ENCODE results near the gene ZDHHC17. TPM values are rescaled to one million over a fixed set of nuclear protein-coding genes. Genes with fewer than 3 reads are reported as not detected.

ZDHHC17 gene
- polyA plus RNA-seq, 1 of the 3 experiments (the other 2 are of a cell fraction): 28.6 TPM

- TF ChIP-seq, protein P1, sequence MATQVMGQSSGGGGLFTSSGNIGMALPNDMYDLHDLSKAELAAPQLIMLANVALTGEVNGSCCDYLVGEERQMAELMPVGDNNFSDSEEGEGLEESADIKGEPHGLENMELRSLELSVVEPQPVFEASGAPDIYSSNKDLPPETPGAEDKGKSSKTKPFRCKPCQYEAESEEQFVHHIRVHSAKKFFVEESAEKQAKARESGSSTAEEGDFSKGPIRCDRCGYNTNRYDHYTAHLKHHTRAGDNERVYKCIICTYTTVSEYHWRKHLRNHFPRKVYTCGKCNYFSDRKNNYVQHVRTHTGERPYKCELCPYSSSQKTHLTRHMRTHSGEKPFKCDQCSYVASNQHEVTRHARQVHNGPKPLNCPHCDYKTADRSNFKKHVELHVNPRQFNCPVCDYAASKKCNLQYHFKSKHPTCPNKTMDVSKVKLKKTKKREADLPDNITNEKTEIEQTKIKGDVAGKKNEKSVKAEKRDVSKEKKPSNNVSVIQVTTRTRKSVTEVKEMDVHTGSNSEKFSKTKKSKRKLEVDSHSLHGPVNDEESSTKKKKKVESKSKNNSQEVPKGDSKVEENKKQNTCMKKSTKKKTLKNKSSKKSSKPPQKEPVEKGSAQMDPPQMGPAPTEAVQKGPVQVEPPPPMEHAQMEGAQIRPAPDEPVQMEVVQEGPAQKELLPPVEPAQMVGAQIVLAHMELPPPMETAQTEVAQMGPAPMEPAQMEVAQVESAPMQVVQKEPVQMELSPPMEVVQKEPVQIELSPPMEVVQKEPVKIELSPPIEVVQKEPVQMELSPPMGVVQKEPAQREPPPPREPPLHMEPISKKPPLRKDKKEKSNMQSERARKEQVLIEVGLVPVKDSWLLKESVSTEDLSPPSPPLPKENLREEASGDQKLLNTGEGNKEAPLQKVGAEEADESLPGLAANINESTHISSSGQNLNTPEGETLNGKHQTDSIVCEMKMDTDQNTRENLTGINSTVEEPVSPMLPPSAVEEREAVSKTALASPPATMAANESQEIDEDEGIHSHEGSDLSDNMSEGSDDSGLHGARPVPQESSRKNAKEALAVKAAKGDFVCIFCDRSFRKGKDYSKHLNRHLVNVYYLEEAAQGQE (IDR thresholded peaks at IDR 0.05; ENCODE audit: low read depth, low read length): no peak
- no peak for TF ChIP-seq SMC3 (IDR thresholded peaks at IDR 0.05; ENCODE audit: low read depth, low read length)
- TF ChIP-seq SIN3A (IDR thresholded peaks at IDR 0.05; ENCODE audit: borderline replicate concordance, low read depth, low read length): no peak
- TF ChIP-seq EP300 (IDR thresholded peaks at IDR 0.05; ENCODE audit: borderline replicate concordance in 1 of 2, low read depth in 1 of 2, low read length in 1 of 2): no peak
Measured at GRCh38 chr12:76871742-76872141, 107.8 kb downstream of the ZDHHC17 start (continued).

- H3K9me2 ChIP-seq: no peaks in the 10 kb centered on the region
- TF ChIP-seq FOXM1 (IDR thresholded peaks at IDR 0.05; ENCODE audit: low read depth) (no peak), TAF1 (IDR thresholded peaks at IDR 0.05; ENCODE audit: borderline replicate concordance, low read depth, low read length) (no peak), MEF2A (IDR thresholded peaks at IDR 0.05; ENCODE audit: borderline replicate concordance, low read depth) (no peak), YY1 (IDR thresholded peaks at IDR 0.05; ENCODE audit: low read depth) (no peak), FOSL2 (IDR thresholded peaks at IDR 0.05; ENCODE audit: borderline replicate concordance, low read depth) (no peak), TCF12 (IDR thresholded peaks at IDR 0.05) (no peak), ELF1 (IDR thresholded peaks at IDR 0.05) (no peak), SIN3A (IDR thresholded peaks at IDR 0.05; ENCODE audit: borderline replicate concordance, low read depth, low read length) (no peak), JUND (IDR thresholded peaks at IDR 0.05) (no peak), POLR2AphosphoS5 (IDR thresholded peaks at IDR 0.05; ENCODE audit: low read depth, low read length) (no peak), MAX (IDR thresholded peaks at IDR 0.05; ENCODE audit: low read depth) (no peak), EZH2phosphoT487 (IDR thresholded peaks at IDR 0.05; ENCODE audit: borderline replicate concordance, low read depth) (no peak)
- TF ChIP-seq, protein P1 (IDR thresholded peaks at IDR 0.05; ENCODE audit: low read depth, low read length): no peak
- TF ChIP-seq, protein P2, sequence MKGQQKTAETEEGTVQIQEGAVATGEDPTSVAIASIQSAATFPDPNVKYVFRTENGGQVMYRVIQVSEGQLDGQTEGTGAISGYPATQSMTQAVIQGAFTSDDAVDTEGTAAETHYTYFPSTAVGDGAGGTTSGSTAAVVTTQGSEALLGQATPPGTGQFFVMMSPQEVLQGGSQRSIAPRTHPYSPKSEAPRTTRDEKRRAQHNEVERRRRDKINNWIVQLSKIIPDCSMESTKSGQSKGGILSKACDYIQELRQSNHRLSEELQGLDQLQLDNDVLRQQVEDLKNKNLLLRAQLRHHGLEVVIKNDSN (IDR thresholded peaks at IDR 0.05; ENCODE audit: borderline replicate concordance, low read depth): no peak
- TF ChIP-seq, protein P3, sequence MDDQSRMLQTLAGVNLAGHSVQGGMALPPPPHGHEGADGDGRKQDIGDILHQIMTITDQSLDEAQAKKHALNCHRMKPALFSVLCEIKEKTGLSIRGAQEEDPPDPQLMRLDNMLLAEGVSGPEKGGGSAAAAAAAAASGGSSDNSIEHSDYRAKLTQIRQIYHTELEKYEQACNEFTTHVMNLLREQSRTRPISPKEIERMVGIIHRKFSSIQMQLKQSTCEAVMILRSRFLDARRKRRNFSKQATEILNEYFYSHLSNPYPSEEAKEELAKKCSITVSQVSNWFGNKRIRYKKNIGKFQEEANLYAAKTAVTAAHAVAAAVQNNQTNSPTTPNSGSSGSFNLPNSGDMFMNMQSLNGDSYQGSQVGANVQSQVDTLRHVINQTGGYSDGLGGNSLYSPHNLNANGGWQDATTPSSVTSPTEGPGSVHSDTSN (IDR thresholded peaks at IDR 0.05): no peak
- peaks cover 2 to 12% of the 10 kb centered on the region in 2 experiments; a peak in 2 of 4 replicates for H3K4me1 ChIP-seq (ENCODE audit: control insufficient read depth in 1 of 2, insufficient read depth in 2 of 2, low read depth in 1 of 2, low read length in 1 of 2)
- H3K79me2 ChIP-seq (ENCODE audit: insufficient read depth): peaks cover 22% of the 10 kb centered on the region; the same call in 1 of the 2 replicates
- H3K4me3 ChIP-seq (ENCODE audit: low read depth in 2 of 2, low read length in 1 of 2): no peak overlapping the region
- ChIA-PET CTCF (interaction anchor here (0.8 to 2.3 kb wide), 4 partner anchors 10 to 251 kb away, joined by 3 to 7 read pairs (median 3); no protein-coding TSS in a partner anchor), POLR2A (no interaction called here)
- peaks cover 4 to 6% of the 10 kb centered on the region in 2 experiments for H3K36me3 ChIP-seq (replicated peaks in 1 of 2; ENCODE audit: control insufficient read depth in 1 of 2, insufficient read depth in 2 of 2, low read length in 1 of 2)
- H3K9ac ChIP-seq: no peak overlapping the region
- H3K4me2 ChIP-seq: no peak overlapping the region
- WGBS (ENCODE audit: low lambda C conversion rate): 83% methylated on average over 4 of the region's 5 CpGs
- H3K27me3 ChIP-seq (ENCODE audit: insufficient read depth): no peaks in the 10 kb centered on the region
- no peaks in the 10 kb centered on the region for H4K20me1 ChIP-seq (ENCODE audit: insufficient read depth)
- no peak overlapping the region for H2AFZ ChIP-seq (ENCODE audit: low read depth)
- no peaks in the 10 kb centered on the region for H3K9me3 ChIP-seq
- H3K27ac ChIP-seq (ENCODE audit: low read depth in 2 of 2, low read length in 1 of 2): no peak overlapping the region
- no peak for DNase-seq
- H3F3A ChIP-seq (replicated peaks; ENCODE audit: insufficient read depth): no peaks in the 10 kb centered on the region
Measured at GRCh38 chr12:76872415-76872814, 108.5 kb downstream of the ZDHHC17 start.

All from SK-N-SH (cell line).